ENCODE measurements around the gene LRRC23.
"Not testable (repeated sequence)": the region's sequence is repeated elsewhere in the genome, so short reads cannot be mapped to it uniquely, and the experiment has no call there.

DNA sequence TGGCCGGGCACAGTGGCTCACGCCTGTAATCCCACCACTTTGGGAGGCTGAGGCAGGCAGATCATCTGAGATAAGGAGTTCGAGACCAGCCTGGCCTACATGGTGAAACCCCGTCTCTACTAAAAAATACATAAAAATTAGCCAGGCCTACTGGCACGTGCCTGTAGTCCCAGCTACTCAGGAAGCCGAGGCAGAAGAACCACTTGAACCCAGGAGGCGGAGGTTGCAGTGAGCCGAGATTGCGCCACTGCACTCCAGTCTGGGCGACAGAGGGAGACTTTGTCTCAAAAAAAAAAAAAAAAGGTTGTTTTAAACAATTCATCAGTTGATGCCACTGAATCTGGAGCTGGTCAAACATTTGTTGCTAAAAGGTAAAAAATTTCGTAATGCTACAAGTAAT is 24.8 kb upstream of the LRRC23 start:
- TF ChIP-seq ZNF292 (CRISPR knock-in tag; IDR thresholded peaks at IDR 0.05; ENCODE audit: borderline replicate concordance, low read depth); BHLHE40 (IDR thresholded peaks at IDR 0.05; ENCODE audit: low read length); KAT2B (IDR thresholded peaks at IDR 0.05; ENCODE audit: borderline replicate concordance, low read depth, low read length); POLR2A (IDR thresholded peaks at IDR 0.05; ENCODE audit: insufficient read depth in 1 of 2, low read depth in 2 of 2, low read length in 2 of 2): not testable (repeated sequence)
